GM15510 (cell line): Measurements from ENCODE around the gene B3GNT9.

ENCODE experiments used
- POLR2A ChIP-seq: IDR thresholded peaks from 3 replicates; pipeline ENCODE4 v1.6.1; 2011; ENCODE audit warnings: borderline replicate concordance; ENCODE audit not compliant: insufficient read length; ENCODE audit errors: extremely low read depth

B3GNT9 gene

GRCh38 chr16:67155295-67156142 lies 4.7 kb upstream of the B3GNT9 start:
- TF ChIP-seq POLR2A: no peak

GRCh38 chr16:67154578-67155294 lies 3.9 kb upstream of the B3GNT9 start:
- TF ChIP-seq POLR2A: no peak

- no peak for TF ChIP-seq POLR2A
These were observed 766 bp upstream of the B3GNT9 start for GRCh38 chr16:67151431-67152097.

GRCh38 chr16:67150047-67150832 lies 558 bp downstream of the B3GNT9 start:
- TF ChIP-seq POLR2A: no peak

DNA sequence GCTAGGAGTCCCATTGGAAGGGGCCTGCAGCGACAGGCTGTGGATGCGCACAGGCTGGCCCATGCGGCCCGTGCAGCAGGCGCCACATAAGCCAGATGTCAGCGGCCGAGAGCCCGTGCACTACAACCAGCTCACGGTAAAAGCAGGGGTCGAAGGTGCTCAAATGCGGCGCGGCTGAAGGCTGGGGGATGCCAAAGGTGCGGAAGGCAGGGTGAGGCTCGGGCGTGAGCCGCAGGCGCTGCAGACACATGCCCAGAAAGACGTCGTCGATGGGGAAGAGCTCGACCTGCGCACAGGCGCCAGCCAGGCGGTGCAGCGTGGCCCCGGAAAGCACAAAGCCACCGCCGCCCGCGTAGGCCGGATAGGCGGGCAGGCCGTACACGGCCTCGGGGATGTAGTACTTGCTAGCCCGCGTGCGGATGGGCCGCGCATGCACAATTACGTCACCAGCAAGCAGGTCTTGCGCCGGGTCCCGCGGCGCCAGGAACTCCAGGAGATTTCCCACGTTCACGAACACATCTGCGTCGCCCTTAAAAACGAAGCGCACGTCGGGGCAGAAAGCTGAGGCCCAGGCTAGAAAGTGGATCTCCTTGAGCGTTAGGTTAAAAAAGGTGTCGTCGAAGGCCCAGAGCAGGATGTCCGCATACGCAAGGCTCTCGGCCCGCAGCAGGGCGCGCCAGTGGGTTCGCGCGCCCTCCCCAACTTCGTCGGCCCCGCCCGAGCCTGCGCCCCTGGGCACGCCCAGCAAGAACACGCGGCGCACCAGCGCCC lies 1.3 kb downstream of the B3GNT9 start:
- no peak for TF ChIP-seq POLR2A

GRCh38 chr16:67148656-67149275 lies 2.0 kb downstream of the B3GNT9 start:
- no peak for TF ChIP-seq POLR2A

GRCh38 chr16:67148221-67148620 lies 2.6 kb downstream of the B3GNT9 start:
- TF ChIP-seq POLR2A: no peak

- TF ChIP-seq POLR2A: no peak
These were observed 3.2 kb downstream of the B3GNT9 start for GRCh38 chr16:67147437-67148140.

- TF ChIP-seq POLR2A: no peak
These were observed 4.1 kb downstream of the B3GNT9 start for GRCh38 chr16:67146523-67147357.

DNA sequence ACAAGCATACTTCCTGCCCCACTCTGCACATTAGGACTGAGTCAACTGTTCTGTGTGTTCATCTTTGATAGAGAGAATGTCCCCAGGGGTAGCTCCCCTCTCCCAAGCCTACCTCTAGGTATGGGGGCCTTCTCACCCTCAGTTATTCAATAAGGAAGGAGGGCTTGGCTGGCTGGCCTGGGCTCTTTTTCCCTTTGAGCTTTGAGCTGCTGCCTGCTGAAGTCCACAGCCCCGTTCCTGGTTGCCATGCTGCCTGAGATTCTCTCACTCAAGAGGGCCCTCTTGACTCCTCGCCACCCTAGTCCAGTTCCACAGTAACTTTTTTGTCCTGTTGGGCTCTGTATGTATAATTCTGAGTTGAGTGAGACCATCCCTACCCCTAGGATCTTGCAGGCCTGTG lies 5.1 kb downstream of the B3GNT9 start:
- TF ChIP-seq POLR2A: no peak

DNA sequence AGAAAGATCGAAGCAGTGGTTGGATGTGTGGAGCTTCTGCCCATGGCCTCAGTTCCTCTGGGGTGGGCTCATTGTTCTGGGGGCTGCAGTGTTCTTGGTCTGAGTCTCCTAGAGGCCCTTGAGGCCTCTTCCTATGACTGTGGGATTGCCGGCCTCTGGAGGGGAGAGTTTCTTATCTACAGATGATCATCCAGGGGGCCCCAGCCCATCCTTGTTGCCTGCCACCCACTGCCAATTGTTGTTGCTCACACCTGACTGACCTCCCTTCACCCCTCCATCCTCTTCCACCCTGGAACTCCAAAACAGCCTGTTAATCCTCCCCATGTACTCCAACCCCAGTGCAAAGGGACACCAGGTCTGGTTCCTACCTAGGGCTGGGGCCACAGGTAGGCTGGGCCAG lies 5.9 kb downstream of the B3GNT9 start:
- no peak for TF ChIP-seq POLR2A

- TF ChIP-seq POLR2A: no peak
These were observed 8.5 kb downstream of the B3GNT9 start for GRCh38 chr16:67142342-67142741.
